ACHN (cell line): ENCODE data around the gene SMPD1.
A peak's percentile ranks its signal among the peaks of the same experiment; 100 is the strongest.

ENCODE experiments used
- DNase-seq: peaks from one replicate; pipeline ENCODE4 v3.0.0-alpha.2; 2015
- in situ Hi-C: cut with HindIII; loops from 2 replicates; pipeline ENCODE4 v1.10.0; 2017; ENCODE audit warnings: low sequenced_read_pairs, low pct_ligation_motif_present, low pct_unique_long_range_greater_than_20kb

The SMPD1 gene

GRCh38 chr11:6389905-6390717 lies at the start of gene SMPD1:
Gene SMPD1, plus strand, starts transcription at chr11:6390474. Its CDS starts 125 bp downstream, at chr11:6390599.
- DNase-seq: peak; percentile 84
- in situ Hi-C loops: no loop called here

GRCh38 chr11:6345366-6345765 lies 44.9 kb upstream of the SMPD1 start:
- in situ Hi-C loops: no loop called here
- no peak for DNase-seq

GRCh38 chr11:6350043-6350442 lies 40.2 kb upstream of the SMPD1 start:
- in situ Hi-C loops: no loop called here
- no peak for DNase-seq

- no peak for DNase-seq
- in situ Hi-C loops: no loop called here
Observed at GRCh38 chr11:6350486-6350885, 39.8 kb upstream of the SMPD1 start.

- in situ Hi-C loops: no loop called here
- DNase-seq: no peak
Observed at GRCh38 chr11:6351782-6352382, 38.4 kb upstream of the SMPD1 start.

- in situ Hi-C loops: no loop called here
- DNase-seq: peak; percentile 39
Observed at GRCh38 chr11:6353367-6353987, 36.8 kb upstream of the SMPD1 start.

GRCh38 chr11:6354651-6355485 lies 35.4 kb upstream of the SMPD1 start:
- DNase-seq: peak; percentile 16
- in situ Hi-C loops: no loop called here

- DNase-seq: no peak
- in situ Hi-C loops: no loop called here
Observed at GRCh38 chr11:6356503-6357055, 33.7 kb upstream of the SMPD1 start.

- peak; percentile 52 for DNase-seq
- in situ Hi-C loops: no loop called here
Observed at GRCh38 chr11:6357222-6357621, 33.1 kb upstream of the SMPD1 start.

GRCh38 chr11:6360183-6360582 lies 30.1 kb upstream of the SMPD1 start:
- in situ Hi-C loops: no loop called here
- DNase-seq: no peak

- in situ Hi-C loops: no loop called here
- DNase-seq: no peak
Observed at GRCh38 chr11:6362185-6362872, 27.9 kb upstream of the SMPD1 start.

GRCh38 chr11:6362873-6363678 lies 27.2 kb upstream of the SMPD1 start:
- peak; percentile 64 for DNase-seq
- in situ Hi-C loops: no loop called here

- no peak for DNase-seq
- in situ Hi-C loops: no loop called here
Observed at GRCh38 chr11:6365659-6366058, 24.6 kb upstream of the SMPD1 start.

GRCh38 chr11:6371825-6372224 lies 18.4 kb upstream of the SMPD1 start:
- in situ Hi-C loops: no loop called here

GRCh38 chr11:6377902-6378639 lies 12.2 kb upstream of the SMPD1 start:
- in situ Hi-C loops: no loop called here
- DNase-seq: no peak

More at GRCh38 chr11:6371825-6372224, 18.4 kb upstream of the SMPD1 start:
- DNase-seq: no peak

GRCh38 chr11:6378640-6378989 lies 11.7 kb upstream of the SMPD1 start:
- no peak for DNase-seq
- in situ Hi-C loops: no loop called here
